22Rv1 (cell line): ENCODE measurements around the gene SPAG17.

Experiments
- CTCF ChIP-seq: fragments of 450-650 bp; IDR thresholded peaks from 2 replicates; pipeline ENCODE4 v1.5.1; 2017; ENCODE audit warnings: mild to moderate bottlenecking
- ZFX ChIP-seq: fragments of 450-650 bp; IDR thresholded peaks from 2 replicates; pipeline ENCODE4 v1.6.1; 2017; ENCODE audit warnings: antibody characterized with exemption, borderline replicate concordance

- TF ChIP-seq CTCF (no peak), ZFX (no peak)
Measured at GRCh38 chr1:118206966-118207365, 21.9 kb upstream of the SPAG17 start.
